Esophagus muscularis mucosa (tissue), 4 donors: ENCODE measurements around the gene LMOD3. TPM values are rescaled to one million over a fixed set of nuclear protein-coding genes. Genes with fewer than 3 reads are reported as not detected.

Experiments
- DNase-seq: peaks from one replicate; pipeline ENCODE4 v3.0.0-alpha.2; 2017; ENCODE audit errors: extremely low spot score
- H3K27ac ChIP-seq, 4 donors: fragments of 200-600 bp; sonication (generic); replicated peaks in 1 of 4; 1 replicate in 3 of 4; 2 replicates in 1 of 4; pipeline ENCODE4 v1.5.1; 2016 to 2019; ENCODE audit warnings: mild to moderate bottlenecking in 1 of 4
- H3K27me3 ChIP-seq, 4 donors: fragments of 200-600 bp; sonication (generic); one replicate each; pipeline versions ENCODE4 v1.5.1 to v1.6.0; 2016 to 2019
- H3K36me3 ChIP-seq, 4 donors: fragments of 200-600 bp; sonication (generic); one replicate each; pipeline ENCODE4 v1.5.1; 2016 to 2019
- H3K4me1 ChIP-seq, 4 donors: fragments of 200-600 bp; sonication (generic); one replicate each; pipeline ENCODE4 v1.5.1; 2016 to 2019
- H3K4me3 ChIP-seq, 4 donors: fragments of 200-600 bp; sonication (generic); 1 replicate in 2 of 4; 2 replicates in 2 of 4; pipeline ENCODE4 v1.5.1; 2016 to 2019; ENCODE audit warnings: mild to moderate bottlenecking in 4 of 4, moderate library complexity in 1 of 4
- H3K9me3 ChIP-seq, 4 donors: fragments of 200-600 bp; sonication (generic); 1 replicate in 3 of 4; 2 replicates in 1 of 4; pipeline ENCODE4 v1.5.1; 2016 to 2019
- CTCF ChIP-seq, 3 experiments: fragments of 200-600 bp in 2 of 3; fragments of 450-650 bp in 1 of 3; sonication (generic) in 2 of 3; IDR thresholded peaks; one replicate each; pipeline ENCODE4 v1.5.1; 2017 to 2019; ENCODE audit warnings: antibody characterized with exemption in 3 of 3, mild to moderate bottlenecking in 2 of 3, moderate library complexity in 1 of 3
- EP300 ChIP-seq: sonication (generic); formaldehyde crosslinking; IDR thresholded peaks from one replicate; pipeline ENCODE4 v1.6.1; 2017; ENCODE audit warnings: antibody characterized with exemption
- POLR2A ChIP-seq: fragments of 450-650 bp; IDR thresholded peaks from one replicate; pipeline ENCODE4 v1.6.1; 2017; ENCODE audit warnings: antibody characterized with exemption, moderate library complexity, mild to moderate bottlenecking, low read depth
- POLR2AphosphoS5 ChIP-seq, 2 donors: sonication (generic); formaldehyde crosslinking; IDR thresholded peaks; one replicate each; pipeline ENCODE4 v1.6.1; 2017; ENCODE audit warnings: antibody characterized with exemption in 2 of 2
- WGBS: methylation state at CpG from one replicate; pipeline ENCODE4 v1.1.5; 2018; 5-methylcytosine and 5-hydroxymethylcytosine counted together
- intact Hi-C: fragments of 100-400 bp; cut with DNase I; formaldehyde crosslinking; loops from one replicate; pipeline ENCODE4 v1.15.1; 2023
- total RNA-seq, 4 donors: library from RNA; depleted of rRNA; stranded (reverse); fragments of >200 nt; gene quantifications; one replicate each; pipeline versions ENCODE4 v1.1.0 to v1.2.1, GENCODE V29; 2016

LMOD3 gene
- total RNA-seq, 4 donors from 2014 or later, result 0.50 to 2.9 (median 1.3) TPM

GRCh38 chr3:69149586-69149985 is 27.2 kb upstream of the LMOD3 start:
- TF ChIP-seq CTCF (IDR thresholded peaks at IDR 0.05), result no peak
- no peak for TF ChIP-seq EP300
- no peak for TF ChIP-seq POLR2A
- TF ChIP-seq POLR2AphosphoS5 (IDR thresholded peaks at IDR 0.05), result no peak
- WGBS, result 98% methylated on average over 3 of the region's 3 CpGs
- no peaks in the 10 kb centered on the region for H3K9me3 ChIP-seq
- no peaks in the 10 kb centered on the region for H3K27me3 ChIP-seq
- H3K36me3 ChIP-seq, result no peaks in the 10 kb centered on the region
- intact Hi-C loops, result no loop called here
- no peak overlapping the region for H3K4me3 ChIP-seq
- H3K4me1 ChIP-seq, result no peaks in the 10 kb centered on the region
- H3K27ac ChIP-seq, result no peak overlapping the region
- no peak for DNase-seq

- TF ChIP-seq CTCF (IDR thresholded peaks at IDR 0.05), result no peak
- Histone ChIP-seq H3K27me3 (no peaks in the 10 kb centered on the region), H3K4me1 (peaks cover 0 to 24% (median 13%) of the 10 kb centered on the region in 4 donors), H3K27ac (no peak overlapping the region), H3K4me3 (no peak overlapping the region), H3K9me3 (no peaks in the 10 kb centered on the region), H3K36me3 (no peaks in the 10 kb centered on the region)
- intact Hi-C loops, result no loop called here
- no peak for DNase-seq
Measured at GRCh38 chr3:69145688-69146087, 23.3 kb upstream of the LMOD3 start.

- no peak overlapping the region for H3K4me3 ChIP-seq
- WGBS, result 97% methylated on average over 3 of the region's 3 CpGs
- H3K27ac ChIP-seq, result no peak overlapping the region
- no peaks in the 10 kb centered on the region for H3K9me3 ChIP-seq
- no peak for TF ChIP-seq EP300
- no peak for TF ChIP-seq POLR2A
- TF ChIP-seq POLR2AphosphoS5 (IDR thresholded peaks at IDR 0.05), result no peak
- no peak for TF ChIP-seq CTCF (IDR thresholded peaks at IDR 0.05)
- intact Hi-C loops, result no loop called here
- H3K36me3 ChIP-seq, result no peaks in the 10 kb centered on the region
- H3K4me1 ChIP-seq, result peaks cover 0 to 24% (median 13%) of the 10 kb centered on the region in 4 donors
- no peak for DNase-seq
- no peaks in the 10 kb centered on the region for H3K27me3 ChIP-seq
Measured at GRCh38 chr3:69144631-69145245, 22.3 kb upstream of the LMOD3 start.

GRCh38 chr3:69143612-69144011 is 21.2 kb upstream of the LMOD3 start:
- no peak overlapping the region for H3K27ac ChIP-seq
- intact Hi-C loops, result no loop called here
- H3K4me3 ChIP-seq, result no peak overlapping the region
- DNase-seq, result no peak
- no peaks in the 10 kb centered on the region for H3K36me3 ChIP-seq
- no peaks in the 10 kb centered on the region for H3K9me3 ChIP-seq
- H3K4me1 ChIP-seq, result peaks cover 0 to 24% (median 13%) of the 10 kb centered on the region in 4 donors
- no peaks in the 10 kb centered on the region for H3K27me3 ChIP-seq
- TF ChIP-seq POLR2A (no peak), POLR2AphosphoS5 (IDR thresholded peaks at IDR 0.05) (no peak)
- 85% methylated on average over 3 of the region's 3 CpGs for WGBS

GRCh38 chr3:69142797-69143454 is 20.5 kb upstream of the LMOD3 start:
- Histone ChIP-seq H3K27me3 (no peaks in the 10 kb centered on the region), H3K4me3 (no peak overlapping the region), H3K9me3 (no peaks in the 10 kb centered on the region), H3K36me3 (no peaks in the 10 kb centered on the region), H3K27ac (no peak overlapping the region), H3K4me1 (peaks cover 0 to 24% (median 13%) of the 10 kb centered on the region in 4 donors)
- TF ChIP-seq POLR2AphosphoS5 (IDR thresholded peaks at IDR 0.05) (no peak), POLR2A (no peak), CTCF (IDR thresholded peaks at IDR 0.05) (no peak), EP300 (no peak)
- WGBS, result 47% methylated on average over 4 of the region's 4 CpGs
- DNase-seq, result no peak
- intact Hi-C loops, result no loop called here
